ENCODE data around the gene NRARP.
"Not testable (repeated sequence)": the region's sequence is repeated elsewhere in the genome, so short reads cannot be mapped to it uniquely, and the experiment has no call there.

NRARP gene

DNA sequence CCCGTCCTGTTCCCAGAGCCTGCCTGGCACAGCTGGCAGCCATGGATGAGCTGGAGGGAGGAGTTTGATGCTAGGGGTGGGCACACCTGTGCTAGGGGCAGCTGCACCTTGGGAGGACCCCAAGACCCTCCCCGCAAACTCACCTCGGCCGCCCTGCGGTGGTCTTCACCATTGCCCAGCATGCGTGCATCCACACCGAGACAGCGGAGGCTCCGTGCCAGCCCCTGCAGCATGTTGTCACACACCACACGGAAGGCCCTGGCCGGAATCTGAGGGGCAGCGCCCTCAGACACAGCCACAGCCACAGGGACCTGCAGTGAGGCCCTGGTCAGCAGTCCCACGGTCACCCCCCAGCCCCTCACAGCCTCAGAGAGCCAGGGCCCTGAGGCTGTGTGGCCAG is 45.9 kb upstream of the NRARP start:
- TF ChIP-seq, protein P1, sequence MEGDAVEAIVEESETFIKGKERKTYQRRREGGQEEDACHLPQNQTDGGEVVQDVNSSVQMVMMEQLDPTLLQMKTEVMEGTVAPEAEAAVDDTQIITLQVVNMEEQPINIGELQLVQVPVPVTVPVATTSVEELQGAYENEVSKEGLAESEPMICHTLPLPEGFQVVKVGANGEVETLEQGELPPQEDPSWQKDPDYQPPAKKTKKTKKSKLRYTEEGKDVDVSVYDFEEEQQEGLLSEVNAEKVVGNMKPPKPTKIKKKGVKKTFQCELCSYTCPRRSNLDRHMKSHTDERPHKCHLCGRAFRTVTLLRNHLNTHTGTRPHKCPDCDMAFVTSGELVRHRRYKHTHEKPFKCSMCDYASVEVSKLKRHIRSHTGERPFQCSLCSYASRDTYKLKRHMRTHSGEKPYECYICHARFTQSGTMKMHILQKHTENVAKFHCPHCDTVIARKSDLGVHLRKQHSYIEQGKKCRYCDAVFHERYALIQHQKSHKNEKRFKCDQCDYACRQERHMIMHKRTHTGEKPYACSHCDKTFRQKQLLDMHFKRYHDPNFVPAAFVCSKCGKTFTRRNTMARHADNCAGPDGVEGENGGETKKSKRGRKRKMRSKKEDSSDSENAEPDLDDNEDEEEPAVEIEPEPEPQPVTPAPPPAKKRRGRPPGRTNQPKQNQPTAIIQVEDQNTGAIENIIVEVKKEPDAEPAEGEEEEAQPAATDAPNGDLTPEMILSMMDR (conservative IDR thresholded peaks at IDR 0.05; ENCODE audit: low read depth, low read length) = no peak
- no peaks in the 10 kb centered on the region for H3K79me2 ChIP-seq (ENCODE audit: insufficient read depth, low read depth)
- H3K27ac ChIP-seq = no peak overlapping the region
- H3K4me1 ChIP-seq (ENCODE audit: low read depth, poor library complexity, severe bottlenecking) = no peaks in the 10 kb centered on the region
- H3K4me3 ChIP-seq (IDR thresholded peaks at IDR 0.05; ENCODE audit: insufficient read depth, low read depth, low read length) = no peak overlapping the region
- H2AFZ ChIP-seq (ENCODE audit: low read depth) = no peak overlapping the region
- H3K27me3 ChIP-seq (ENCODE audit: insufficient read depth, low read depth) = peaks cover 54% of the 10 kb centered on the region
- H3K4me2 ChIP-seq = no peak overlapping the region
- H3K9ac ChIP-seq = no peak overlapping the region
- no peaks in the 10 kb centered on the region for H3K36me3 ChIP-seq (ENCODE audit: insufficient read depth)
- no peaks in the 10 kb centered on the region for H4K20me1 ChIP-seq (ENCODE audit: insufficient read depth)

DNA sequence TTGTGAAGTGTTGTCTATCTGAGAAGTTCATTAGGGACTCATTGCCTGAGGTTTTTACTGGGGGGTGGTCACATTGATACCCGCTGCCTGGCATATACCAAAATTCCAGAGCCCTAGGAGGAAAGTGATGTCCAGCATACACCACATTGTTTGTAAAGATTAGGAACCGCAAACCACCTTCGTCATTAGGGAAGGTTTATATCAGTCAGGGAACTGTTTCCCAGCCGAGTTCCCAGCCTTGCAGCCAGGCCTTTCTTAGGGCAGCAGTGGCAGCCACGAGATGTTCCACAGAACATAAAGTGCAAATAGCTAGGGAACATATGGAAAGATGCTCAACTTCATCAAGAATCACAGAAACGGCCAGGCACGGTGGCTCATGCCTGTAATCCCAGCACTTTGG is 40.4 kb upstream of the NRARP start:
- Histone ChIP-seq H3K27me3 (ENCODE audit: insufficient read depth, low read depth) (peaks cover 77% of the 10 kb centered on the region), H3K4me3 (IDR thresholded peaks at IDR 0.05; ENCODE audit: insufficient read depth, low read depth, low read length) (no peak overlapping the region), H3K27ac (no peak overlapping the region), H3K4me2 (no peak overlapping the region), H3K79me2 (ENCODE audit: insufficient read depth, low read depth) (no peaks in the 10 kb centered on the region), H3K9ac (no peak overlapping the region), H4K20me1 (ENCODE audit: insufficient read depth) (no peaks in the 10 kb centered on the region), H3K4me1 (ENCODE audit: low read depth, poor library complexity, severe bottlenecking) (no peaks in the 10 kb centered on the region), H2AFZ (ENCODE audit: low read depth) (no peak overlapping the region), H3K36me3 (ENCODE audit: insufficient read depth) (no peaks in the 10 kb centered on the region)
- TF ChIP-seq, protein P1 (conservative IDR thresholded peaks at IDR 0.05; ENCODE audit: low read depth, low read length) = no peak

DNA sequence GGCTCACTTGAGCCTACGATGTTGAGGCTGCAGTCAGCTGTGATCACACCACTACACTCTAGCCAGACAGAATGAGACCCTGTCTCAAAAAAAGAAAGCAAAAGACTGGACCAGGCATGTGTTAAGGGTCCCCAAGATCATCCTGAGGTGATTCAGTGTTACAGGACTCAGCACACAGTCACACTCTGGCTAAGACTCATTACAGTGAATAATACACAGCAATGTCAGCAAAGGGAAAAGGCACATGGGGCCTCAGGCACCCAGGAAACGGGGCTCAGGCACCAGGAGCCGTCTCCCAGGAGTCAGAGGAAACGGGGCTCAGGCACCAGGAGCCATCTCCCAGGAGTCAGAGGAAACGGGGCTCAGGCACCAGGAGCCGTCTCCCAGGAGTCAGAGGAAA is 39.2 kb upstream of the NRARP start:
- no peak overlapping the region for H3K4me2 ChIP-seq
- no peaks in the 10 kb centered on the region for H3K79me2 ChIP-seq (ENCODE audit: insufficient read depth, low read depth)
- no peak overlapping the region for H3K27ac ChIP-seq
- no peak overlapping the region for H3K9ac ChIP-seq
- H2AFZ ChIP-seq (ENCODE audit: low read depth) = no peak overlapping the region
- H3K27me3 ChIP-seq (ENCODE audit: insufficient read depth, low read depth) = peaks cover 74% of the 10 kb centered on the region
- H3K4me1 ChIP-seq (ENCODE audit: low read depth, poor library complexity, severe bottlenecking) = no peaks in the 10 kb centered on the region
- H3K36me3 ChIP-seq (ENCODE audit: insufficient read depth) = no peaks in the 10 kb centered on the region
- no peak overlapping the region for H3K4me3 ChIP-seq (IDR thresholded peaks at IDR 0.05; ENCODE audit: insufficient read depth, low read depth, low read length)
- H4K20me1 ChIP-seq (ENCODE audit: insufficient read depth) = no peaks in the 10 kb centered on the region
- TF ChIP-seq, protein P1 (conservative IDR thresholded peaks at IDR 0.05; ENCODE audit: low read depth, low read length) = no peak

DNA sequence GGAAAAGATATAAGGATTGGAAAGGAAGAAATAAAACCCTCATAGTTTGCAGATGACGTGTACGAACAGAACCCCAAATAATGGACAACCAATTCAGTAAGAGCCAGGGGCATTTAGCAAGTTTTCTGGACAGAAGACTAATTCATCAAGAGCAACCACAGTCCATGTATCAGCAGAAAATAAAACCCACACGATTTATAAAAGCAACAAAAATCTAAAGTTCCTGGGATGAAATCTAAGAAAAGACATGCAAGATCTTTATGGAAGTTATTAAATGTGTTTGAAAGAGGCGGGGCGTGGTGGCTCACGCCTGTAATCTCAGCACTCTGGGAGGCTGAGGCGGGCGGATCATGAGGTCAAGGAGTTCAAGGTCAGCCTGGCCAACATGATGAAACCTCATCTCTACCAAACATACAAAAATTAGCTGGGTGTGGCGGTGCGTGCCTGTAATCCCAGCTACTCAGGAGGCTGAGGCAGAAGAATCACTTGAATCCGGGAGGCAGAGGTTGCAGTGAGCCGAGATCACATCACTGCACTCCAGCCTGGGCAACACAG is 37.9 kb upstream of the NRARP start:
- H3K4me1 ChIP-seq (ENCODE audit: low read depth, poor library complexity, severe bottlenecking); H2AFZ ChIP-seq (ENCODE audit: low read depth); H3K9ac ChIP-seq; H3K79me2 ChIP-seq (ENCODE audit: insufficient read depth, low read depth); H3K36me3 ChIP-seq (ENCODE audit: insufficient read depth); H4K20me1 ChIP-seq (ENCODE audit: insufficient read depth); H3K4me3 ChIP-seq (IDR thresholded peaks at IDR 0.05; ENCODE audit: insufficient read depth, low read depth, low read length); H3K4me2 ChIP-seq; H3K27ac ChIP-seq: not testable (repeated sequence)
- H3K27me3 ChIP-seq (ENCODE audit: insufficient read depth, low read depth) = peaks cover 61% of the 10 kb centered on the region

DNA sequence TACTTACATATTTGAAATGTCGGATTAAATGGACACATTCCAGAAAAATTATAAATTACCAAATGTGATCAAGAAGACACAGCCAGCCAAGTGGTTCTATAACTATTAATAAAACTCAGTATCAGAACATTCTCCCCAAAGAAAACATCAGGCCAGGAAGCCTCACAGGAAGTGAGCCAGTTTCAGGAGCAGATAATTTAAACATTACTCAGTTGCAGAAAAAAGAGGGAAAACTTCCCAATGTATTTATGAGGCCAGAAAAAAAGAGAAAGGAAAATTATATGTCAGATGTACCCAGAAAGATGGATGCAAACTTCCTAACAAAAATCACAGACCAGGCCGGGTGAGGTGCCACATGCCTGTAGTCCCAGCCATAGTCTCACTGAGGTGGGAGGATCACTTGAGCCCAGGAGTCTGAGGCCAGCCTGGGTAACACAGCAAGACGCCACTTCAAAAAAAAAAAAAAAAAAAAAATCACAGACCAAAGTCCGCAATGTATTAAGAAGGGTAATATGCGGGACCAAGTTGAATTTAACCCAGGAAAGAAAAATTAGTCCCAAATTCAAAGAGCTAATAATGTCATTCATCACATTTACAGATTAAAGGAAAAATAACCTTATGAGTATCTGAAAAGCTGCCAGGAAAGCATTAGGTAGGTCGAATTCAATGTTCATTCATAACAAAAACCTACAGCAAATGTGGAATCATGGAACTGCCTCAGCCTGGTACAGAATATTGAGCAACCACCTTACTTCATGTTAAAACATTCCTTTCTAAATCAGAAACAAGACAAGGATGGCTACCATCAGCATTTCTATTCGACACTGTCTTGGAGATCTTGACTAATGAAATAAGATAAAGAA is 37.2 kb upstream of the NRARP start:
- H2AFZ ChIP-seq (ENCODE audit: low read depth) = no peak overlapping the region
- TF ChIP-seq, protein P1 (conservative IDR thresholded peaks at IDR 0.05; ENCODE audit: low read depth, low read length) = no peak

More for the DNA sequence above, 37.2 kb upstream of the NRARP start:
- Histone ChIP-seq H3K4me2 (no peak overlapping the region), H3K27me3 (ENCODE audit: insufficient read depth, low read depth) (peaks cover 57% of the 10 kb centered on the region), H4K20me1 (ENCODE audit: insufficient read depth) (no peaks in the 10 kb centered on the region), H3K27ac (no peak overlapping the region), H3K4me3 (IDR thresholded peaks at IDR 0.05; ENCODE audit: insufficient read depth, low read depth, low read length) (no peak overlapping the region), H3K4me1 (ENCODE audit: low read depth, poor library complexity, severe bottlenecking) (no peaks in the 10 kb centered on the region), H3K36me3 (ENCODE audit: insufficient read depth) (no peaks in the 10 kb centered on the region), H3K79me2 (ENCODE audit: insufficient read depth, low read depth) (no peaks in the 10 kb centered on the region), H3K9ac (no peak overlapping the region)

All from KMS-11 (cell line).